ENCODE data around the gene FYCO1. TPM values are rescaled to one million over a fixed set of nuclear protein-coding genes. Genes with fewer than 3 reads are reported as not detected.

Gene FYCO1
- total RNA-seq, 4 donors from 2014 or later = 38.2 to 66.6 (median 50.5) TPM

DNA sequence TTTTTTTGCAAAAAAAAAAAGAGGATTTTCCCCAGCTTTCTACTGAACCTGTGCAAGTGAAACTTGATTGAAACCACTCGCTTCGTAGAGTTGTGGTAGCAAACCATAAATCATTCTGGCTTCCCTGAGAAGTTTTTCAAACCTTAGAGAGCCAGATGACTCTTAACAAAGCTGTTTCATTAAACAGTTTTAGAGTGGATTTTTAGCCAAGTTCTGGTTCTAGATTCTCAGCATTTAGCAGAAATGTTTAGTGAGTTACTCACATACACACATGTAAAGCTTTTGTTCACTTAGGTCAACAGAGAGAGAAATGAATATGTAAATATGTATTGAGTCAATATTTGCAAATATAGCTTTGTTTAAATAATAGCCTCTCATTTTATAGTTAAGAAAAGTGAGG lies 127.4 kb downstream of the FYCO1 start:
- no peaks in the 10 kb centered on the region for H3K4me1 ChIP-seq
- DNase-seq = no peak
- H3K27me3 ChIP-seq = no peaks in the 10 kb centered on the region
- WGBS, 2 donors = 85 to 86% methylated on average over 2 of the region's 2 CpGs
- no peaks in the 10 kb centered on the region for H3K36me3 ChIP-seq
- TF ChIP-seq, protein P1, sequence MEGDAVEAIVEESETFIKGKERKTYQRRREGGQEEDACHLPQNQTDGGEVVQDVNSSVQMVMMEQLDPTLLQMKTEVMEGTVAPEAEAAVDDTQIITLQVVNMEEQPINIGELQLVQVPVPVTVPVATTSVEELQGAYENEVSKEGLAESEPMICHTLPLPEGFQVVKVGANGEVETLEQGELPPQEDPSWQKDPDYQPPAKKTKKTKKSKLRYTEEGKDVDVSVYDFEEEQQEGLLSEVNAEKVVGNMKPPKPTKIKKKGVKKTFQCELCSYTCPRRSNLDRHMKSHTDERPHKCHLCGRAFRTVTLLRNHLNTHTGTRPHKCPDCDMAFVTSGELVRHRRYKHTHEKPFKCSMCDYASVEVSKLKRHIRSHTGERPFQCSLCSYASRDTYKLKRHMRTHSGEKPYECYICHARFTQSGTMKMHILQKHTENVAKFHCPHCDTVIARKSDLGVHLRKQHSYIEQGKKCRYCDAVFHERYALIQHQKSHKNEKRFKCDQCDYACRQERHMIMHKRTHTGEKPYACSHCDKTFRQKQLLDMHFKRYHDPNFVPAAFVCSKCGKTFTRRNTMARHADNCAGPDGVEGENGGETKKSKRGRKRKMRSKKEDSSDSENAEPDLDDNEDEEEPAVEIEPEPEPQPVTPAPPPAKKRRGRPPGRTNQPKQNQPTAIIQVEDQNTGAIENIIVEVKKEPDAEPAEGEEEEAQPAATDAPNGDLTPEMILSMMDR (IDR thresholded peaks at IDR 0.05) = no peak
- no peak for TF ChIP-seq POLR2A (IDR thresholded peaks at IDR 0.05)
- H3K27ac ChIP-seq = no peak overlapping the region
- intact Hi-C loops (cut with DNase I) = no loop called here
- H3K4me3 ChIP-seq (replicated peaks in 1 of 3) = no peak overlapping the region
- H3K9me3 ChIP-seq = no peaks in the 10 kb centered on the region

Small RNAs within 50 kb of the gene (small RNA-seq; reads per million reads assigned to genes)
- gene RF00019 = not detected

Other genes starting within 250 kb of the FYCO1 start
- under 1 TPM in 2 of 4 donors, not detected in 2; 0.13 to 0.22 TPM for gene SLC6A20, start 199.3 kb downstream of the FYCO1 start, total RNA-seq
- gene LZTFL1, start 153.7 kb downstream of the FYCO1 start, total RNA-seq = 10 to 100 TPM; 39.5 to 56.5 (median 51.4) TPM
- not detected for gene CCR9, start 109.3 kb downstream of the FYCO1 start, total RNA-seq
- 1 to 10 TPM; 2.1 to 4.4 (median 3.4) TPM for gene CXCR6, start 52.4 kb downstream of the FYCO1 start, total RNA-seq
- gene XCR1, start 31.7 kb upstream of the FYCO1 start, total RNA-seq = not detected
- 1 to 10 TPM in 3 of 4 donors, under 1 TPM in 1; 0.98 to 3.4 (median 2.3) TPM for gene CCR1, start 212.5 kb upstream of the FYCO1 start, total RNA-seq
- gene CCR3, start 246.6 kb upstream of the FYCO1 start, total RNA-seq = not detected

All from thyroid gland (tissue), 4 donors.